ENCODE measurements around the gene ZNF277. TPM values are rescaled to one million over a fixed set of nuclear protein-coding genes. Genes with fewer than 3 reads are reported as not detected.

Gene ZNF277
- polyA plus RNA-seq, 2 donors: 10.3 to 14.5 TPM

DNA sequence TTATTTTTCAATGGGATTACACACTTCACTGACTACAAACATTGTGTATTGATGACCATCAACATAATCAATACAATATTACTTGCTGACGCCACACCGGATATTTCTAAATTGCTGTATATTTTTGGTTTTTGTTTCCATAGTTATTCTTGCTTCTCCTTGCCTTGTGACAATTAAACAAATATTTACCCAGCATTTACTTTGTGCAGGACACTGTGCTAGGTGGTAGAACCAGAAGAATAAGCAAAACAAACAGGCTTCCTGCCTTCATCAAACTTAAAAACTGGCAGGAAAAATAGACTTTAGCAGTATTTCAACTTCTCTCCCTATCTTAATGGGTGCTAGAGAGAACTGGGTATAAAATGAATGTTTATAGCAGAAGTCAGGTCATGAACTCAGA is 50.6 kb downstream of the ZNF277 start:
- no peaks in the 10 kb centered on the region for H3K4me1 ChIP-seq (ENCODE audit: control insufficient read depth in 2 of 2, insufficient read depth in 2 of 2, low read length in 1 of 2)
- WGBS, 2 donors: 82 to 91% methylated on average over 2 of the region's 2 CpGs

GRCh38 chr7:112260911-112261310 is 54.4 kb downstream of the ZNF277 start:
- H3K4me3 ChIP-seq (ENCODE audit: low read depth in 1 of 2, low read length in 2 of 2): no peak overlapping the region
- no peaks in the 10 kb centered on the region for H3K27me3 ChIP-seq (ENCODE audit: control insufficient read depth in 1 of 2, insufficient read depth in 2 of 2, low read length in 2 of 2)
- 91 to 97% methylated on average over 2 of the region's 2 CpGs for WGBS, 2 donors
- H3K4me1 ChIP-seq (ENCODE audit: control insufficient read depth in 2 of 2, insufficient read depth in 2 of 2, low read length in 1 of 2): no peaks in the 10 kb centered on the region
- no peaks in the 10 kb centered on the region for H3K9me3 ChIP-seq (ENCODE audit: control insufficient read depth in 2 of 2, insufficient read depth in 1 of 2, low read depth in 1 of 2, low read length in 1 of 2)
- no peaks in the 10 kb centered on the region for H3K36me3 ChIP-seq (ENCODE audit: control insufficient read depth in 2 of 2, insufficient read depth in 2 of 2, low read length in 1 of 2)
- no peak overlapping the region for H3K27ac ChIP-seq (ENCODE audit: low read depth in 2 of 2, low read length in 1 of 2)

More for the DNA sequence above, 50.6 kb downstream of the ZNF277 start:
- Histone ChIP-seq H3K36me3 (ENCODE audit: control insufficient read depth in 2 of 2, insufficient read depth in 2 of 2, low read length in 1 of 2) (no peaks in the 10 kb centered on the region), H3K27ac (ENCODE audit: low read depth in 2 of 2, low read length in 1 of 2) (no peak overlapping the region), H3K4me3 (ENCODE audit: low read depth in 1 of 2, low read length in 2 of 2) (no peak overlapping the region), H3K27me3 (ENCODE audit: control insufficient read depth in 1 of 2, insufficient read depth in 2 of 2, low read length in 2 of 2) (no peaks in the 10 kb centered on the region), H3K9me3 (ENCODE audit: control insufficient read depth in 2 of 2, insufficient read depth in 1 of 2, low read depth in 1 of 2, low read length in 1 of 2) (no peaks in the 10 kb centered on the region)

- H3K27me3 ChIP-seq (ENCODE audit: control insufficient read depth in 1 of 2, insufficient read depth in 2 of 2, low read length in 2 of 2): no peaks in the 10 kb centered on the region
- no peaks in the 10 kb centered on the region for H3K4me1 ChIP-seq (ENCODE audit: control insufficient read depth in 2 of 2, insufficient read depth in 2 of 2, low read length in 1 of 2)
- no peaks in the 10 kb centered on the region for H3K36me3 ChIP-seq (ENCODE audit: control insufficient read depth in 2 of 2, insufficient read depth in 2 of 2, low read length in 1 of 2)
- no peak overlapping the region for H3K27ac ChIP-seq (ENCODE audit: low read depth in 2 of 2, low read length in 1 of 2)
- H3K9me3 ChIP-seq (ENCODE audit: control insufficient read depth in 2 of 2, insufficient read depth in 1 of 2, low read depth in 1 of 2, low read length in 1 of 2): no peaks in the 10 kb centered on the region
- WGBS, 2 donors: 75 to 80% methylated on average over 3 of the region's 3 CpGs
- no peak overlapping the region for H3K4me3 ChIP-seq (ENCODE audit: low read depth in 1 of 2, low read length in 2 of 2)
These were observed 55.5 kb downstream of the ZNF277 start for GRCh38 chr7:112262036-112262435.

- Histone ChIP-seq H3K27me3 (ENCODE audit: control insufficient read depth in 1 of 2, insufficient read depth in 2 of 2, low read length in 2 of 2) (no peaks in the 10 kb centered on the region), H3K4me1 (ENCODE audit: control insufficient read depth in 2 of 2, insufficient read depth in 2 of 2, low read length in 1 of 2) (no peaks in the 10 kb centered on the region), H3K9me3 (ENCODE audit: control insufficient read depth in 2 of 2, insufficient read depth in 1 of 2, low read depth in 1 of 2, low read length in 1 of 2) (no peaks in the 10 kb centered on the region), H3K36me3 (ENCODE audit: control insufficient read depth in 2 of 2, insufficient read depth in 2 of 2, low read length in 1 of 2) (no peaks in the 10 kb centered on the region), H3K27ac (ENCODE audit: low read depth in 2 of 2, low read length in 1 of 2) (no peak overlapping the region), H3K4me3 (ENCODE audit: low read depth in 1 of 2, low read length in 2 of 2) (no peak overlapping the region)
- WGBS, 2 donors: 86 to 89% methylated on average over 2 of the region's 2 CpGs
These were observed 56.5 kb downstream of the ZNF277 start for GRCh38 chr7:112262855-112263487.

- Histone ChIP-seq H3K4me1 (ENCODE audit: control insufficient read depth in 2 of 2, insufficient read depth in 2 of 2, low read length in 1 of 2) (no peaks in the 10 kb centered on the region), H3K4me3 (ENCODE audit: low read depth in 1 of 2, low read length in 2 of 2) (no peak overlapping the region), H3K36me3 (ENCODE audit: control insufficient read depth in 2 of 2, insufficient read depth in 2 of 2, low read length in 1 of 2) (no peaks in the 10 kb centered on the region), H3K9me3 (ENCODE audit: control insufficient read depth in 2 of 2, insufficient read depth in 1 of 2, low read depth in 1 of 2, low read length in 1 of 2) (no peaks in the 10 kb centered on the region), H3K27ac (ENCODE audit: low read depth in 2 of 2, low read length in 1 of 2) (no peak overlapping the region), H3K27me3 (ENCODE audit: control insufficient read depth in 1 of 2, insufficient read depth in 2 of 2, low read length in 2 of 2) (no peaks in the 10 kb centered on the region)
These were observed 57.0 kb downstream of the ZNF277 start for GRCh38 chr7:112263519-112263918.

DNA sequence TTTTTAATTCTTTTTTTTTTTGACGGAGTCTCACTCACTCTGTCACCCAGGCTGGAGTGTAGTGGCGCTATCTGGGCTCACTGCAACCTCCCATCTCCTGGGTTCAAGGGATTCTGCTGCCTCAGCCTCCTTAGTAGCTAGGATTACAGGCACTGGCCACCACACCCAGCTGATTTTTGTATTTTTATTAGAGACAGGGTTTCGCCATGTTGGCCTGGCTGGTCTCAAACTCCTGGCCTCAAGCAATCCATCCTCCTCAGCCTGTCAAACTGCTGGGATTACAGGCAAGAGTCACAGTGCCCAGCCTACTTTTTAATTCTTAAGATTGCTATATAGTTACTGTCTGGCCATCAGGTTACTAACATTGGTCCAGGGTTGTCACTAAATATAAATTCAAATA is 59.6 kb downstream of the ZNF277 start:
- Histone ChIP-seq H3K4me1 (ENCODE audit: control insufficient read depth in 2 of 2, insufficient read depth in 2 of 2, low read length in 1 of 2) (no peaks in the 10 kb centered on the region), H3K36me3 (ENCODE audit: control insufficient read depth in 2 of 2, insufficient read depth in 2 of 2, low read length in 1 of 2) (no peaks in the 10 kb centered on the region), H3K4me3 (ENCODE audit: low read depth in 1 of 2, low read length in 2 of 2) (no peak overlapping the region), H3K27me3 (ENCODE audit: control insufficient read depth in 1 of 2, insufficient read depth in 2 of 2, low read length in 2 of 2) (no peaks in the 10 kb centered on the region), H3K9me3 (ENCODE audit: control insufficient read depth in 2 of 2, insufficient read depth in 1 of 2, low read depth in 1 of 2, low read length in 1 of 2) (no peaks in the 10 kb centered on the region), H3K27ac (ENCODE audit: low read depth in 2 of 2, low read length in 1 of 2) (no peak overlapping the region)
- WGBS, 2 donors: 91 to 94% methylated on average over 3 of the region's 3 CpGs

DNA sequence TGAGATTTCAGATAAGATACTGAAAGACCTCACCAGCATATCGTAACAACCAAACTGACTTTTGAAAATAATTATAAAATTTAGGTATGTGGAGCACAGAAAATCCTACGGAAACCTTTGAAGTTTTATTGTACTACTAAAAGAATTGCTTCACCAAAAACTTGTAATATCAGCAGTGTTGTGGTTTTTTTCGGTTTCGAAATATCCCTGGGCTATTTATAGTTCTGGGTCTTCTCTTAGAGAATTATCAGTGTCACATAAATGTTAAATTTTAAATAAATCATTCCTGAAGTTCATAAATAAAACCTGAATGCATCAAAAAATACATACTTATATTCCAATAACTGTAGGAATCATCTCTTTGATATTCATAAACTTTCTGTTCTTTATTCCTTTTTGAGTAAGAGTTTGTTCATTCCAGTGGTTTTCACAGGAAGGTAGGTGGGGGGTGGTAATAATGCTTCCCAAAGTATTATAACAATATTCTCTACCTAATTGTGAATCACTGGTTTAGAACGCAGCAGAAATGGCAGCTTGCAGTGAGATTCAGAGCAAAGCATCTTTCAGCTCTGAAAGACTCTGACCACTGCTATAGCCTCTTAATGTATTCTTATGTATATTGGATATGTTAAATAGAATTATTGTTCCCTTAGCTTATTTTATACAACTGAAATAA is 60.2 kb downstream of the ZNF277 start:
- Histone ChIP-seq H3K9me3 (ENCODE audit: control insufficient read depth in 2 of 2, insufficient read depth in 1 of 2, low read depth in 1 of 2, low read length in 1 of 2) (no peaks in the 10 kb centered on the region), H3K36me3 (ENCODE audit: control insufficient read depth in 2 of 2, insufficient read depth in 2 of 2, low read length in 1 of 2) (no peaks in the 10 kb centered on the region), H3K4me3 (ENCODE audit: low read depth in 1 of 2, low read length in 2 of 2) (no peak overlapping the region), H3K27ac (ENCODE audit: low read depth in 2 of 2, low read length in 1 of 2) (no peak overlapping the region), H3K27me3 (ENCODE audit: control insufficient read depth in 1 of 2, insufficient read depth in 2 of 2, low read length in 2 of 2) (no peaks in the 10 kb centered on the region), H3K4me1 (ENCODE audit: control insufficient read depth in 2 of 2, insufficient read depth in 2 of 2, low read length in 1 of 2) (no peaks in the 10 kb centered on the region)
- WGBS, 2 donors: 70 to 73% methylated on average over 5 of the region's 5 CpGs

- no peak overlapping the region for H3K27ac ChIP-seq (ENCODE audit: low read depth in 2 of 2, low read length in 1 of 2)
- no peaks in the 10 kb centered on the region for H3K36me3 ChIP-seq (ENCODE audit: control insufficient read depth in 2 of 2, insufficient read depth in 2 of 2, low read length in 1 of 2)
- H3K27me3 ChIP-seq (ENCODE audit: control insufficient read depth in 1 of 2, insufficient read depth in 2 of 2, low read length in 2 of 2): no peaks in the 10 kb centered on the region
- H3K4me1 ChIP-seq (ENCODE audit: control insufficient read depth in 2 of 2, insufficient read depth in 2 of 2, low read length in 1 of 2): no peaks in the 10 kb centered on the region
- H3K4me3 ChIP-seq (ENCODE audit: low read depth in 1 of 2, low read length in 2 of 2): no peak overlapping the region
- WGBS, 2 donors: 85 to 96% methylated on average over 1 of the region's 1 CpG
- no peaks in the 10 kb centered on the region for H3K9me3 ChIP-seq (ENCODE audit: control insufficient read depth in 2 of 2, insufficient read depth in 1 of 2, low read depth in 1 of 2, low read length in 1 of 2)
These were observed 61.6 kb downstream of the ZNF277 start for GRCh38 chr7:112267944-112268691.

DNA sequence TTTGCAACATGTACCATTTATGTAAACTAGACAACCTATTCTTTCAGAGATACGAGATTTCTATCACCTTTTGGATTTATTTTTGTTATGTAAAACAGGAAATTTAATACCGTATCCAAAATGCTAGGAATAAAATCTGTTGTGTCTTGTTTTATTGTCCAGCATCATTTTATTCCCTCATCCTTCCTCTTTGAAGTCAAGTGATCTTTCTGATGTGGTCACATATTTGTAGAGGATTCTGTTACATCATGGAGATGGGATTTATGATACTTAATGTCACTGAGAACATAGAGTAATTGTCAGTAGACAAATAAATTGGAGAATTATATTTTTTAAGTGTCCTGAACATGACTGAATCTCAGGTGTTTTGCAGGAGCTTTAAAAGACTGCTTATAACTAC is 64.7 kb downstream of the ZNF277 start:
- no peaks in the 10 kb centered on the region for H3K4me1 ChIP-seq (ENCODE audit: control insufficient read depth in 2 of 2, insufficient read depth in 2 of 2, low read length in 1 of 2)

More for the DNA sequence above, 64.7 kb downstream of the ZNF277 start:
- Histone ChIP-seq H3K4me3 (ENCODE audit: low read depth in 1 of 2, low read length in 2 of 2) (no peak overlapping the region), H3K9me3 (ENCODE audit: control insufficient read depth in 2 of 2, insufficient read depth in 1 of 2, low read depth in 1 of 2, low read length in 1 of 2) (no peaks in the 10 kb centered on the region), H3K36me3 (ENCODE audit: control insufficient read depth in 2 of 2, insufficient read depth in 2 of 2, low read length in 1 of 2) (no peaks in the 10 kb centered on the region), H3K27ac (ENCODE audit: low read depth in 2 of 2, low read length in 1 of 2) (no peak overlapping the region), H3K27me3 (ENCODE audit: control insufficient read depth in 1 of 2, insufficient read depth in 2 of 2, low read length in 2 of 2) (no peaks in the 10 kb centered on the region)
- 57 to 73% methylated on average over 2 of the region's 2 CpGs for WGBS, 2 donors

All from esophagus (tissue), 2 donors.